Stomach (tissue), 9 donors: Measurements from ENCODE around the gene FBH1. TPM values are rescaled to one million over a fixed set of nuclear protein-coding genes. Genes with fewer than 3 reads are reported as not detected.

Experiments used
- DNase-seq, 2 donors: peaks; one replicate each; pipeline versions ENCODE4 v3.0.0 to v3.0.0-alpha.2; 2013 to 2019
- H3K27ac ChIP-seq, 5 donors: fragments of 200-600 bp in 4 of 5; sonication (generic) in 4 of 5; one replicate each; pipeline ENCODE4 v1.5.1; 2013 to 2019; ENCODE audit warnings: mild to moderate bottlenecking in 1 of 5, moderate library complexity in 1 of 5
- H3K27me3 ChIP-seq, 3 donors: fragments of 200-600 bp; sonication (generic); one replicate each; pipeline ENCODE4 v1.5.1; 2017 to 2019; ENCODE audit warnings: mixed run types in 1 of 3
- H3K36me3 ChIP-seq, 4 donors: fragments of 200-600 bp; sonication (generic); 1 replicate in 3 of 4; 2 replicates in 1 of 4; pipeline ENCODE4 v1.5.1; 2016 to 2019
- H3K4me1 ChIP-seq, 4 donors: fragments of 200-600 bp; sonication (generic); one replicate each; pipeline ENCODE4 v1.5.1; 2016 to 2019
- H3K4me3 ChIP-seq, 4 donors: fragments of 200-600 bp; sonication (generic) in 3 of 4; one replicate each; pipeline ENCODE4 v1.5.1; 2016 to 2019; ENCODE audit warnings: mild to moderate bottlenecking in 1 of 4
- H3K9me3 ChIP-seq, 4 donors: fragments of 200-600 bp; sonication (generic); one replicate each; pipeline ENCODE4 v1.5.1; 2016 to 2019
- CTCF ChIP-seq, 7 experiments: fragments of 450-650 bp in 4 of 7; fragments of 200-600 bp in 3 of 7; sonication (generic) in 3 of 7; IDR thresholded peaks; one replicate each; pipeline ENCODE4 v1.5.1; 2016 to 2019; ENCODE audit warnings: antibody characterized with exemption in 7 of 7, control low read depth in 2 of 7, mild to moderate bottlenecking in 1 of 7
- EP300 ChIP-seq: sonication (generic); formaldehyde crosslinking; IDR thresholded peaks from one replicate; pipeline ENCODE4 v1.6.1; 2017; ENCODE audit warnings: antibody characterized with exemption
- POLR2A ChIP-seq, 4 donors: fragments of 450-650 bp; IDR thresholded peaks; one replicate each; pipeline ENCODE4 v1.6.1; 2016; ENCODE audit warnings: antibody characterized with exemption in 4 of 4, control low read depth in 2 of 4, mild to moderate bottlenecking in 1 of 4, moderate library complexity in 1 of 4
- POLR2AphosphoS5 ChIP-seq, 3 donors: sonication (generic); formaldehyde crosslinking; IDR thresholded peaks; one replicate each; pipeline ENCODE4 v1.6.1; 2016; ENCODE audit warnings: antibody characterized with exemption in 3 of 3
- WGBS, 5 donors: extraction: QIAGEN DNeasy Blood & Tissue Kit in 3 of 5; methylation state at CpG; one replicate each; pipeline versions ENCODE4 v1.1.5 to v1.1.7; 2013 to 2018; 5-methylcytosine and 5-hydroxymethylcytosine counted together
- intact Hi-C: fragments of 100-400 bp; cut with DNase I; formaldehyde crosslinking; loops from one replicate; pipeline ENCODE4 v1.15.1; 2023; ENCODE audit warnings: low total_unique reads
- polyA plus RNA-seq, 3 donors: library from polyadenylated mRNA; stranded (reverse); fragments of 200-250 nt; gene quantifications; one replicate each; pipeline ENCODE4 v1.2.3, GENCODE V29; 2013
- total RNA-seq, 5 donors: library from RNA; depleted of rRNA; stranded (reverse); fragments of >200 nt; gene quantifications; one replicate each; pipeline versions ENCODE4 v1.1.0 to v1.2.3, GENCODE V29; 2014 to 2016
- donor health status: healthy with polysubstance abuse.
- donor health status: Bipolar disorder and iron deficiency.
- donor health status: healthy.

FBH1 gene
- total and polyA plus RNA-seq, 8 donors = 38.4 to 192 (median 53.3) TPM

GRCh38 chr10:5855979-5856700 lies 33.9 kb upstream of the FBH1 start:
- TF ChIP-seq CTCF (IDR thresholded peaks at IDR 0.05) (no peak), EP300 (no peak), POLR2A (IDR thresholded peaks at IDR 0.05) (no peak), POLR2AphosphoS5 (IDR thresholded peaks at IDR 0.05) (no peak)
- no peaks in the 10 kb centered on the region for H3K27me3 ChIP-seq
- WGBS, 5 donors = 71 to 84% (median 80%) methylated on average over 17 to 18 of the region's 18 CpGs
- no peak for DNase-seq
- H3K27ac ChIP-seq = no peak overlapping the region
- H3K36me3 ChIP-seq = no peaks in the 10 kb centered on the region
- intact Hi-C loops = no loop called here
- H3K9me3 ChIP-seq = no peaks in the 10 kb centered on the region
- no peak overlapping the region for H3K4me3 ChIP-seq
- H3K4me1 ChIP-seq = peaks cover 0 to 11% (median 0%) of the 10 kb centered on the region in 4 donors

GRCh38 chr10:5856701-5857004 lies 33.4 kb upstream of the FBH1 start:
- intact Hi-C loops = no loop called here
- Histone ChIP-seq H3K36me3 (peaks cover 0 to under 1% (median 0%) of the 10 kb centered on the region in 4 donors), H3K4me1 (peaks cover 0 to 15% (median 0%) of the 10 kb centered on the region in 4 donors), H3K4me3 (no peak overlapping the region), H3K27me3 (no peaks in the 10 kb centered on the region), H3K9me3 (no peaks in the 10 kb centered on the region), H3K27ac (no peak overlapping the region)
- WGBS, 5 donors = 49 to 63% (median 57%) methylated on average over 7 of the region's 7 CpGs
- no peak for DNase-seq
- TF ChIP-seq EP300 (no peak), POLR2AphosphoS5 (IDR thresholded peaks at IDR 0.05) (no peak), CTCF (IDR thresholded peaks at IDR 0.05) (no peak), POLR2A (IDR thresholded peaks at IDR 0.05) (no peak)

GRCh38 chr10:5858811-5859210 lies 31.2 kb upstream of the FBH1 start:
- Histone ChIP-seq H3K4me3 (no peak overlapping the region), H3K4me1 (peaks cover 0 to 15% (median 0%) of the 10 kb centered on the region in 4 donors), H3K36me3 (peaks cover 0 to 20% (median 0%) of the 10 kb centered on the region in 4 donors), H3K27me3 (no peaks in the 10 kb centered on the region), H3K27ac (no peak overlapping the region), H3K9me3 (no peaks in the 10 kb centered on the region)
- TF ChIP-seq POLR2A (IDR thresholded peaks at IDR 0.05) (no peak), EP300 (no peak), CTCF (IDR thresholded peaks at IDR 0.05) (no peak), POLR2AphosphoS5 (IDR thresholded peaks at IDR 0.05) (no peak)
- no peak for DNase-seq
- 83 to 95% (median 89%) methylated on average over 5 of the region's 5 CpGs for WGBS, 5 donors
- intact Hi-C loops = no loop called here

- WGBS, 5 donors = 83 to 92% (median 89%) methylated on average over 7 of the region's 7 CpGs
Observed at GRCh38 chr10:5860066-5860465, 30.0 kb upstream of the FBH1 start.

More at GRCh38 chr10:5860066-5860465, 30.0 kb upstream of the FBH1 start:
- peaks cover 0 to 21% (median 0%) of the 10 kb centered on the region in 4 donors for H3K36me3 ChIP-seq
- H3K9me3 ChIP-seq = no peaks in the 10 kb centered on the region
- H3K27me3 ChIP-seq = no peaks in the 10 kb centered on the region
- no peak overlapping the region for H3K27ac ChIP-seq
- intact Hi-C loops = loop anchor here (10.0 kb wide), 1 partner anchor 425 kb away; no protein-coding TSS in a partner anchor
- H3K4me3 ChIP-seq = no peak overlapping the region
- no peak for DNase-seq
- TF ChIP-seq POLR2A (IDR thresholded peaks at IDR 0.05) (no peak), CTCF (IDR thresholded peaks at IDR 0.05) (no peak), EP300 (no peak), POLR2AphosphoS5 (IDR thresholded peaks at IDR 0.05) (no peak)
- peaks cover 0 to 15% (median 0%) of the 10 kb centered on the region in 4 donors for H3K4me1 ChIP-seq
